ENCODE data around the gene DACT3.

DNA sequence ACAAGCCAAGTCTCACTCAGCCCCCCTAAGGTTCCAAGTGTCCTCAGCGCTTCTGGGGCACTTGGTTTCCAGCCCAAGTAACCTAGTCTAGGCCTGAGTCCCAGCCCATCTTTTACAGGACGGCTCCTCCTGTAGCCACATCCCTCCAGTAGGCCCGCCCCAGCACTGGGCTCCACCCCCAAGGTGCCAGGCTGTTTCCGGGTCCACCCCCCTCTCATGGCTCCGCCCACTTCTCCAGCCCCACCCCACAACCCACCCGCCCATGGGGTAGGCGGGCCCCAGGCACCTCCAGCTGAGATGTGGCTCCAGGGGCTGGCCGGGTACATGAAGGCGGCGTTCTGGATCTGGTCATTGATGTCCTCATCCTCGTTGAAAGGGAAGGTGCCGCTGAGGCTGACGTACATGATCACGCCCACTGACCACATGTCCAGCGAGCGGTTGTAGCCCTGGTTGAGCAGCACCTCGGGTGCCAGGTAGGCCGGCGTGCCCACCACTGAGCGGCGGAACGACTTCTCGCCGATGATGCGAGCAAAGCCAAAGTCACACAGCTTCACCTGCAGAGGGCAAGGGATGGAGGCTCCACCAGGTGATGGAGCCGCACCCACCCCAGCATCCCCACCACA is 17.2 kb upstream of the DACT3 start:
- TF ChIP-seq POLR2A (IDR thresholded peaks at IDR 0.05; ENCODE audit: low read depth, low read length), result no peak
- no peak for TF ChIP-seq POLR2AphosphoS5 (IDR thresholded peaks at IDR 0.05; ENCODE audit: low read depth, low read length)
- no peak for TF ChIP-seq TAF1 (IDR thresholded peaks at IDR 0.05; ENCODE audit: low read depth, low read length)
